SKM-1 (cell line): Measurements from ENCODE around the gene RARRES2.

Experiments used
- DNase-seq: peaks from one replicate; lab custom pipeline; 2025; ENCODE audit not compliant: unreplicated experiment; lab: John Stamatoyannopoulos, UW

The RARRES2 gene

DNA sequence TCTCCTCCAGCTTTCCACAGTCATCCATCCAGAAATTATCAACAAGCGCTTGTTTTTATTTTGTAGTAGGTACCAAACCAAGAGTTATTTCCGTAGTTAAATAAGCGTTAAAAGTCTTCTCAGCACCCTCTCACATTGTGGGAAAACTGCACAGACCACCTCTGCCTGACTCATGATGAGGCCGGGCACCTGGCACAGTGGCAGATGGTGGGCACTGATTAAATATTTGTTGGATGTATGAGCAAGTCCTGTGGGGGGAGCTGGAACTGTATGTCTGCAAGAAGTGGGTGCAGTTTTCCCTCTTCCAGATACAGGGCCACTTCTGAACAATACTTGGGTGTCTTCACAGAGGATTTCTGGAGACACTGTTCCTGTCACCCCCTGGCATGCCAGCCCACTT is 21.9 kb upstream of the RARRES2 start:
- no peak for DNase-seq

DNA sequence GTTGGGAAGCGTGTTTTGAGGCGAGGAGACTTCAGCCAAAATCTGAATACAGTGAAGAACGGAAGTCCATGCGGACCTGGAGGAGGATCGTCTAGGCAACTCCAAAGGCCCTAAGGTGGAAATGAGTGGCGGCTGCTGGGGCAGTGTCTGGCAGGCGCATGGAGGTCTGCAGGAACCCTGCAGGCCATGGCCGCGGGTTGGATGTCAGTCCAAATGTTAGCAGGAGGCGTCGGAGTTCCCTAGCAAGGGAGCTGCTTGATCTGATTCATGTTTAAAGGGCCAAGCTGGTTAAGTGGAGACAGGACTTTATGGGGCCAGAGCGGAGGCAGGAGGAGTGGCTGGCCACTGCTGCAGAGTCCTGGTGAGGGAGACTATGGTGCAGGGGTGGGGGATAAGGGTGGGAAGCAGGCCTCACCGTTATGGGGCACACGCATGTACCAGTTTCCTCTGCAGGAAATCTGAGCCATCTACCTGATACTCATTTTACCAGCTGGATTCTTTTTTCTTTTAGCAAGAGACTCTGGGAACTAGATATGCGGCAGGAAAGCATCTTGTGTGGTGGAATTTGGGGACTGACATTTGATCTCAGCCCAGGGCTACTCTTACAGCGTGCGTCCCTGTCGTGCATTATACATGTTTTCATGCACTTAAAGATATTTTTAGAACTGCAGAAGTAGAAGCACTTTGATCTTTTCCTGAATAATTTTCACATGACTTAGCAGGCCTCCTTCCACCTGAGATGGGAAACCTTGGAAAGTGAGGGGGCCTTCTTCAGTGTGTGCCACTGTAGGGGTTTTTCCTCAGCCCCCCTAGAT is 20.6 kb upstream of the RARRES2 start:
- no peak for DNase-seq

GRCh38 chr7:150361402-150361801 is 20.0 kb upstream of the RARRES2 start:
- DNase-seq: no peak

GRCh38 chr7:150360363-150361058 is 19.1 kb upstream of the RARRES2 start:
- DNase-seq: no peak

DNA sequence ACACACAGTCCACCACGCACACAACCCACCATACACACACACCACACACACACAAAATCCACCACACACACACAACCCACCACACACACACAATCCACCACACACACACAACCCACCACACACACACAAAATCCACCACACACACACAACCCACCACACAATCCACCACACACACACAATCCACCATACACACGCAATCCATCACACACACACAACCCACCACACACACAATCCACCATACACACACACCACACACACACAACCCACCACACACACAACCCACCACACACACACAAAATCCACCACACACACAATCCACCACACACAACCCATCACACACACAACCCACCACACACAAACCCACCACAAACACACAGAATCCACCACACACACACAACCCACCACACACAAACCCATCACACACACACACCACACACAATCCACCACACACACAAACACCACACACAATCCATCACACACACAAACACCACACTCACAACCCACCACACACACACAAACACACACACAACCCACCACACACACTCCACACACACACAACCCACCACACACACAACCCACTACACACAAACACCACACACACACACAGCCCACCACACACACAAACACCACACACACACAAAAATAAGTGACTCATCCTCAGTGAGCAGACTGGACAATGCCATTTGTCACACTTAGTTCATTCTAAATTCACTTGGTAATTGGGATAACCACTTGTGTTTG is 18.4 kb upstream of the RARRES2 start:
- DNase-seq: no peak

DNA sequence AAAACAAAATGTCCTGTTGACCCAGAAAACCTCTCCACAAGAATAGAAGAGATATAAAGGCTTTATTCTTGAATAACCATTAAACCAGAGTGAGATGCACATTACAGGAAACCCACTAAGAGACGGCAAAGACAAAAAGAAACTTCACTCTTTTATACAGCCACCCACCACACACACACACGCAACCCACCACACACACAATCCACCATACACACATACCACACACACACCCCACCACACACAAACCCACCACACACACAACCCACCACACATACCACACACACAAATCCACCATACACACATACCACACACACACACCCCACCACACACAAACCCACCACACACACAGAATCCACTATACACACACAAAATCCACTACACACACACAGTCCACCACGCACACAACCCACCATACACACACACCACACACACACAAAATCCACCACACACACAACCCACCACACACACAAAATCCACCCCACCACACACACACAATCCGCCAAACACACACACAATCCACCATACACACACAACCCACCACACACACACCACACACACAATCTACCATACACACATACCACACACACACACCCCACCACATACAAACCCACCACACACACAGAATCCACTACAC is 17.7 kb upstream of the RARRES2 start:
- no peak for DNase-seq

GRCh38 chr7:150358433-150358832 is 17.0 kb upstream of the RARRES2 start:
- no peak for DNase-seq

DNA sequence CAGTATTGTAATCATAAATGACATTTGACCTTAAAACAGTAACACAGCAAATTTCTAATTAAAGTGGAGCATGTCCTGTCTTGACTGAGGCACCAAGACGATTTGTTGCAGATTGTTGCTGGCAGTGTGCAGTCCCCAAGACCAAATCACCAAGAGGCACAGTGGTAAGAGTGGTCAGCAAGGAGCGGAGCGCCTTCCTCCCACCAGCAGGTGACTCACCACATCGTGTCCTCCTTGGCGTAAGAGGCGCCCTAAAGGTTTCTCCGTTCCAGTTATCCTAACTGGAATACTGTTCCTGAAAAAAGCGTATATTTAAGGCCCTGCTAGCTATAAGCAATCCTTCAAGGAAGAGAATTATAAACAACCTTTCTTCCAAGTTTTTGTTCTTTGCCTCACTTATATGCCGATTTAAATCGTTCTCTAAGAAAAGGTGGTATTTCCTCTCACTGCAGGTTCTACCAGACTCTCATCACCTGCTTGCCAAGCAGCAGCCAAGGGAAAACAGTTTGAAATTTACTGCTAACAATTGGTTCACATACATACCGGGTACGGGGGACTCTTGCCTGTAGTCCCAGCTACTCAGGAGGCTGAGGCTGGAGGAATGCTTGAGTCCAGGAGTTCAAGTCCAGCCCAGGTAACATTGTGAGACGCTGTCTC is 16.5 kb upstream of the RARRES2 start:
- DNase-seq: no peak

DNA sequence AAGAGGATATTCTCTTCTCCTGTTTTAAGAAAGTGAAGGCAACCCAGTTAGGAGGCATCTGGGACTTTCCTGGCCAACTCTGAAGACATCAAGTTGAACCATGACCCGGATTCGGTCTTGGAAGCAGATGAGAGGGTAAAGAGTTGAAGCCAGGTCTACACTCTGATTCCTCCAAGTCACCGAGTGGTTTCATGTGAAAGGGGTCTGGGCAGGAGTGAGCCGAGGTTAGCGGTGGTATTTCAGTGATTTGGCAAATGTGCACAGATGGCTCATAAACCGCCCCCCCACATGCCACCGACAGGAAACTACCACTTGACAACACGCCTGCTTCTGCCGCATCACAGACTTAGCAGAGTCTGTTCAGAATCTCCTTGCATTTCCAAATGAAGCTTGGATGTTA is 15.8 kb upstream of the RARRES2 start:
- DNase-seq: no peak

DNA sequence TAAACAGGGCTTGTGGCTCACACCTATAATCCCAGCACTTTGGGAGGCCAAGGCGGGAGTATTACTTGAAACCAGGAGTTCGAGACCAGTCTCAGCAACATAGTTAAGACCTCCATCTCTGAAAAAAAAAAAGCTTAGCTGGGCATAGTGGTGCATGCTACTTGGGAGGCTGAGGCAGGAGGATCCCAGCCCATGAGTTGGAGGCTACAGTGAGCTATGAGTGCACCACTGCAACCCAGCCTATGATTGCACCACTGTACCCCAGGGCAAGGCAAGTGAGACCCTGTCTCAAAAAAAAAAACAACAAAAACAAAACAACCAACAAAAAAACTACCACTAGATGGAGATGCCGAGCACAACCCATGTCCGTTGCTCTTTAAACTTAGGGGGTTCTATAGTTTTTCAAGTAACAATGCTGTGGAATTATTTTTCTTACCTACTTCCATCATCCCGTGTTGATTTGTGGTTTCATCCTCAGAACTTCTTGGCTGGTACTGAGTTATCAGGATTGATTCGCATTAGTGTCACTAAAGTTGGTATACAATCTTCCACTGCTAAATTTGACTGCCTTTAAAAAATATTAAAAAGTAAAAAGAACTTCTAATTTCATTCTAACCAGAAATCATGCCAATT is 15.0 kb upstream of the RARRES2 start:
- no peak for DNase-seq

- DNase-seq: no peak
Observed at GRCh38 chr7:150355666-150356059, 14.2 kb upstream of the RARRES2 start.

DNA sequence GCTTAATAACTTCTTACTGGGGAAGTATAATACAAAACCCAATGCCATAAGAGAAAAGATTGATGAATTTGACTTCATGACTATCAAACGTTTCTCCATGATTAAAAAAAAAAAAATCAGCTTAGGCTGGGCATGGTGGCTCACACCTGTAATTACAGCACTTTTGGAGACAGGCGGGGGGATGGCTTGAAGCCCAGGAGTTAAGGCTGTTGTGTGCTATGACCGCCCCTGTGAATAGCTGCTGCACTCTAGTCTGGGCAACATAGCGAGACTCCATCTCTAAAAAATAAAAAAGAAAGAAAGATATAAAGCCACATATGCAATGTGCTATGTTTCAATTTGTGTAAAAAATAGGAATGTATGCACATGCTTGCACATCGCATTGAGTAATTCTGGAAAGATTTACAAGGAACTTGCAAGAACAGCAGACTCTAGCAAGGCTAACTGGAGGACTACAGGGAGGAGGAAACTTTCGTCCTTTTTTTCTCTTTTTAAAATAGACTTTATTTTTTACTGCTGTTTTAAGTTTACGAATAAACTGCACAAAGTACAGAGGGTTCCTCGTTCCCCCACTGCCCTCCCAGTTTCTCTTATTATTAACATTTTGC is 10.3 kb upstream of the RARRES2 start:
- no peak for DNase-seq

- DNase-seq: no peak
Observed at GRCh38 chr7:150346922-150347321, 5.5 kb upstream of the RARRES2 start.

- no peak for DNase-seq
Observed at GRCh38 chr7:150345012-150345411, 3.6 kb upstream of the RARRES2 start.

DNA sequence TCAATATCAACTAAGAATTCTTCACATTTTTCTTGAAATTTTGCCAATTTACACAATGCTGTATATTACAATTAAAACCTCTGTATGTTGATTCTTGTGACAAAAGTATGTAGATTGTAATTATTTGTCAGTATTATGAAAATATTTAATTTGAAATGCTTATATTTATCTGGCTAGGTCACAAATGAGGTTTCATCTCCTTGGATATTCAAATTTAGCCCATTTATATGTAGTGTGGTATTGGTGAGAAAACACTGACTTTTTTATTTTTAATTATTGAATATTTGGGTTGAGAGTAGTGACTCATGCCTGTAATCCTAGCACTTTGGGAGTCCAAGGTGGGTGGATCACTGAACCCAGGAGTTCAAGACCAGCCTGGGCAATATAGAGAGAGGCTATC is 2.9 kb upstream of the RARRES2 start:
- no peak for DNase-seq

GRCh38 chr7:150343225-150343624 is 1.8 kb upstream of the RARRES2 start:
- DNase-seq: no peak

DNA sequence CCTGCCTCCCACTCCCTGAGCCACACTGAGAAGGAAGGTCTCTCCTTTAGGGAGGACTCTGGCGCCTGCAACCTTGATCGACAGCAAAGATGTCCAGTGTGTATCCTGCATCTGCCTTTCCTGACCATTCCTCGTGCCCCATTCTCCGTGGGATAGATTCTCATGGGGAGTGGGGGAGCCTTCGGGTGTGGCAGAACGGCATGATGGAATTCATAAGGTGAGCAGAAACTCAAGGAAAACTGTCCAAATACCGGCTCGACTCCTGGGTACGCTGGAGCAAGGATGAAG is 636 bp upstream of the RARRES2 start:
- DNase-seq: no peak

- no peak for DNase-seq
Observed at GRCh38 chr7:150340875-150341262, 560 bp downstream of the RARRES2 start.

GRCh38 chr7:150340024-150340749 is 1.2 kb downstream of the RARRES2 start:
- no peak for DNase-seq

DNA sequence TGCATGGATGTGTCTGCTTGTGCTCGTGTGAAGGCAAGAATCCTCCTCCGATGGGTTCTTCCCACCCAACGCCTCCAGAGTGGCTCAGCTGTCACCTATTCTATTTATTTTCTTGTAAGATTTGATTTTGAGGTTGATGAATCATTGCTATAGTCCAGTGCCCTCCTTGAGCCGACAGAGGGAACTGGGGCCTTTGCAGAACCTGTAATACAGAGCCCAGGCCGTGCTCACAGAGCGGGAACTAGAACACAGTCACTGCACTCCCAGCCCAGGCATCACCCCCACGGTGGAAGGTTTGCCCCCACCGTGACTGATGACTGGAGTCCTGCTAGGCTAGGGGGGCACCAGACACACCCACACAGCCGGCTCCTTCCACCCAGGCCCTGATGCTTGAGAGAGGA is 2.0 kb downstream of the RARRES2 start:
- no peak for DNase-seq
